Esophagus squamous epithelium (tissue), 4 donors: ENCODE results near the gene MRM2.

Experiments
- CTCF ChIP-seq, 6 experiments: fragments of 450-650 bp in 4 of 6; fragments of 200-600 bp in 2 of 6; sonication (generic) in 2 of 6; IDR thresholded peaks; one replicate each; pipeline ENCODE4 v1.5.1; 2016 to 2019; ENCODE audit warnings: antibody characterized with exemption in 6 of 6, mild to moderate bottlenecking in 4 of 6, moderate library complexity in 4 of 6
- POLR2A ChIP-seq, 4 donors: fragments of 450-650 bp; IDR thresholded peaks; one replicate each; pipeline ENCODE4 v1.6.1; 2017; ENCODE audit warnings: antibody characterized with exemption in 4 of 4, mild to moderate bottlenecking in 4 of 4, moderate library complexity in 3 of 4

- TF ChIP-seq CTCF (IDR thresholded peaks at IDR 0.05): no peak
- no peak for TF ChIP-seq POLR2A (IDR thresholded peaks at IDR 0.05)
Measured at GRCh38 chr7:2192831-2193534, 49.0 kb downstream of the MRM2 start.
